ENCODE data around the gene DDX56.

DDX56 gene

DNA sequence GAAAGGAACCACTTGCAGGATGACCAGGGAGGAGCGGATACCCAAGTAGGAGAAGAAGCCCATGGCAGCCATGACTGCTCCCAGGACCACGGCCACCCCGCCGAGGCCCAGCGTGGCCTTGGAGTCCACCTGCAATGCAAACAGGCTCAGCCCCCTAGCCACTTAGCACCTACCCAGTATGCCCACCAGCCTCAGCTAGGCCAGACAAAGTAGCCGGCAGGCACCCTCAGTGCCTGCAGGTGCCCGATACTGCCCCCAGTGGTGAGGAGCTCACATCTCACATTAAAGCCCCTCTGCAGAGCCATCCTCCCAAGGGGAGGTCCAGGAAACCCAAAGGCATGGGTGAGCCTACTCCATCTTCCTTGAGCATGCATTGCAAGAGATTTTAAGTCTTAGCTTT is 39.2 kb downstream of the DDX56 start:
- H3K4me3 ChIP-seq, result no peak overlapping the region
- no peak for DNase-seq (ENCODE audit: low spot score)
- no peak overlapping the region for H3K27ac ChIP-seq
- TF ChIP-seq, protein P1, sequence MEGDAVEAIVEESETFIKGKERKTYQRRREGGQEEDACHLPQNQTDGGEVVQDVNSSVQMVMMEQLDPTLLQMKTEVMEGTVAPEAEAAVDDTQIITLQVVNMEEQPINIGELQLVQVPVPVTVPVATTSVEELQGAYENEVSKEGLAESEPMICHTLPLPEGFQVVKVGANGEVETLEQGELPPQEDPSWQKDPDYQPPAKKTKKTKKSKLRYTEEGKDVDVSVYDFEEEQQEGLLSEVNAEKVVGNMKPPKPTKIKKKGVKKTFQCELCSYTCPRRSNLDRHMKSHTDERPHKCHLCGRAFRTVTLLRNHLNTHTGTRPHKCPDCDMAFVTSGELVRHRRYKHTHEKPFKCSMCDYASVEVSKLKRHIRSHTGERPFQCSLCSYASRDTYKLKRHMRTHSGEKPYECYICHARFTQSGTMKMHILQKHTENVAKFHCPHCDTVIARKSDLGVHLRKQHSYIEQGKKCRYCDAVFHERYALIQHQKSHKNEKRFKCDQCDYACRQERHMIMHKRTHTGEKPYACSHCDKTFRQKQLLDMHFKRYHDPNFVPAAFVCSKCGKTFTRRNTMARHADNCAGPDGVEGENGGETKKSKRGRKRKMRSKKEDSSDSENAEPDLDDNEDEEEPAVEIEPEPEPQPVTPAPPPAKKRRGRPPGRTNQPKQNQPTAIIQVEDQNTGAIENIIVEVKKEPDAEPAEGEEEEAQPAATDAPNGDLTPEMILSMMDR (IDR thresholded peaks at IDR 0.05), result no peak

DNA sequence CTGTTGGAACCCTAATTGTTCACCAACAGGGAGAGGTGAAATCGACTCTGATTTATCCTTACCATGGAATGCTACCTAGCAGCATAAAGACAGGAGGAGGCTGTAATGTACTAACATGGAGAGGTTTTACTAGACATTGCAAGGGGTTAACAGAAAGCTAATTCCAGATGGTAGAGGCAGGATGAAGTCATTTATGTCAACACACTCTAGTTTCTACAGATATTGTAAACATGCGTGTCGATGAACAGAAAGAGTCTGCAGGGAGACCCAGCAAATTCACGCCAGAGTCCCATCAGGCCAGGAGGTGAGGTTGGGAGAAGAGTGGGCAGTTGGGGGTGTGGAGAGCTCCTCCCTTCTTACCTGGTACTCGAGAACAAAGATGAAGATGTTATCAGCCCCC is 39.6 kb downstream of the DDX56 start:
- Histone ChIP-seq H3K4me3 (no peak overlapping the region), H3K27ac (no peak overlapping the region)
- TF ChIP-seq, protein P1 (IDR thresholded peaks at IDR 0.05), result no peak
- DNase-seq (ENCODE audit: low spot score), result no peak

DNA sequence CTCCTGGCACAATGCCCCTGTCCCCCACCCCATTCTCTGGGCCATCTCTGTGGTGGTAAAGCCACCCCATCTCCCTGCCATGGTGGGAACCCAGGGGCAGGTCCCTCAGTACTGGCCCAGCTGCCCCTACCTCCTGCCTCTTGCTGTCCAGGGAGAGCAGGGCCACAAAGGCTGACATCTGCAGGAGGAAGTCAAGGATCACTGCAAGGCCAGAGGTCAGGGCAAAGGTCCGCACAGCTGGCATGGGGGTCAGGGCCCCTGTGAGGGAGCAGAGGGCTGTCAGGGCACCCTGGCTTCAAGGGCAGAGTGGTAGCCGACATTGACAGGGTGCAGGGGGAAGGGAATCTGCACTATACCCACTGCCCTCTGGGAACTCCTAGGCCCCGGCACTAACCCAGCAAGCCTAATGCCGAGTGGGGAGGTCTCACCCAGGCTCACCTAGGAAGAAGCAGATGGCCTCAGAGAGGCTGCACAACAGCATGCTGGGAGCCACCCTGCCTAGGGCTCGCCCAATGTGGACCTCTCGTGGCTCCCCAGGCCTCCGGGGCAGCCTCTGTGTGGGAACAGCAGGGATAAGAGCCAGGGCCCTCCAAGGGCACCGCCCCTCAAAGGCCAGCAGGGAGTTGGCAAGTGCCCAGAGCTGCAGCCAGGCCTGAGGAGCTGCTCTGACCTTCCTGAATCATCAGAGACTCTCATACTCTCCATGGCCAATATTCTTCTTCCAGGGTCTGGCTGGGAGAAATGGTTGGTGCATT is 40.2 kb downstream of the DDX56 start:
- Histone ChIP-seq H3K27ac (no peak overlapping the region), H3K4me3 (no peak overlapping the region)
- no peak for DNase-seq (ENCODE audit: low spot score)
- TF ChIP-seq, protein P1 (IDR thresholded peaks at IDR 0.05), result no peak

DNA sequence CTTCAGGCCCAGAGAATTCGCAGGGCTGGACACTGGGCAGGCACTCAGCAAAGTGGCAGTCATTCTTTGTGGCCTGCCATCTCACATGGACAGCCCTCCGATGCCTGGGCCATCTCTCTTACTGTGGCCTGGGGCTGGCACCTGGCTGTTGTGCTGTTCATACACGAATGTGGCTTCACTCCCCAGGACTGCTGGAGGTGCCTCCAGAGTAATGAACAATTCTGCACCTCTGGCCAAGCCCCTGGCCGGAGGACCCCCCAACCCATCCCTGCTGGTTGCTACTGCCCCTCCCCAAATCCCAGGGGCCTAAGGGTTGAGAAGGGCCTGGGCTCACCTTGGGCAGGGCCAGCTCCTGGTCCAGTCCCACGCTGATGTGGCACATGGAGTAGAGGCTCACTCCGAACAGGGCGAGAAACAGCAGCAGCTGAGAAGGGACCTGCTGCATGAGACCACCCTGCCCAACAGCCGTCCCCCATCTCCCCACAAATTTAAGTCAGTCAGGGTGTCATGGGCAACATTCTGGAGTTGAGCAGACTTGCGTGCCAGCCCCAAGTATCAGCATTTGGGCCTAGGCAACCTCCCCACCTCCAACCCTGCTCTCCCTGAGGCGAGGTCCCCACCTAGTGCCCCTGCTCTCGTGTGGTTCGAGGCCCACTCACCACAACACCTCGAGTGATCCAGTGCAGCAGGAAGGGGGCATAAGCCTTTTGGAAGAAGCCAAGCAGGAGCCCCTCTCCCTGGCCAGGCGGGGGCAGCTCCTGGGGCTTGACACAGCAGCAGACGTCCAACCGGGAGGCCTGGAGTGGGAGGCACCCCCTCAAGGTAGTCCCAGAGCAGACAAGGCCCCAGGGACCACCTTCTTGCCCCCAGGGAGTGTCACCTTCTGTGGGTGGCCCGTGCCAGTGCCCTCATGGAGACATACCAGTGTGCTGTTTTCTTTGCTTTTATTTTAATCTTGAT is 42.0 kb downstream of the DDX56 start:
- TF ChIP-seq, protein P1 (IDR thresholded peaks at IDR 0.05), result no peak
- no peak for DNase-seq (ENCODE audit: low spot score)
- Histone ChIP-seq H3K27ac (no peak overlapping the region), H3K4me3 (no peak overlapping the region)

DNA sequence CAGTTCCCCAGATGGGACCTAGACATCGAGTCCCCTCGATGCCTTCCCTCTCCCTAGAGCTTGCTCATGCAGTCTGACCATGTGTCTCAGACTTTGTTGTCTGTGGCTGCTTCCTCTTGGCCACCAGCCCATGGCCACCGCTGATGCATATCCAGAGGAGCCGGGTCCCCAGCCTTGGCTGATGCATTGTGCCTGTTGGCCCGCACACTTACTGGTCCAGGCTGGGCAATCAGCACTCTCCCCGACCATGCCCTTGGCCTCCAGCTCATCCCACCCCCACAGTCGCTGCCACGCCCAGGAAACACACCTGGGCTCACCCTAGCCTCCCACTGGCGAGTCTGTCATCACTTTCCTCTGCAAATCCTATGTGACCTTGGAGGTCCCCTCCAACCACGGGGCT is 42.7 kb downstream of the DDX56 start:
- no peak for DNase-seq (ENCODE audit: low spot score)
- Histone ChIP-seq H3K27ac (no peak overlapping the region), H3K4me3 (no peak overlapping the region)
- TF ChIP-seq, protein P1 (IDR thresholded peaks at IDR 0.05), result no peak

DNA sequence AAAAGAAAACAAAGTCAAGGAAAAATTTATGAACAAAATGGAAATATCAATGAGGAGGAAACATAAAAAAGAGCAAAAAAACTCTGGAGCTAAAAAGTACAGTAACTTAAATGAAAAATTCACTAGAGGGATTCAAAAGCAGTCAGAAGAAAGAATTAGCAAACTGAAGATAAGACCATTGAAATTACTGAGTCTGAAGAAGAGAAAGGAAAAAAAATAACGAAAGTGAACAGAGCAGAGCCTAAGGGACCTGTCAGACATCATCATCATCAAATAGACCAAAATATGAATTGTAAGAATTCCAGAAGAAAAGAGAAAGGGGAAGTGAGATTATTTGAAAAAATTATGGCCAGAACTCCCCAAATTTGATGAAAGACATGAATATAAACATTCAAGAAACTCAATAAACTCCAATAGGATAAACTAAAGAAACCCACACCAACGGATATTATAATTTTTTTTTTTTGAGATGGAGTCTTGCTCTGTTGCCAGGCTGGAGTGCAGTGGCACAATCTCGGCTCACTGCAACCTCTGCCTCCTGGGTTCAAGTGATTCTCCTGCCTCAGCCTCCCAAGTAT is 48.8 kb downstream of the DDX56 start:
- Histone ChIP-seq H3K4me3 (no peak overlapping the region), H3K27ac (no peak overlapping the region)
- TF ChIP-seq, protein P1 (IDR thresholded peaks at IDR 0.05), result no peak
- no peak for DNase-seq (ENCODE audit: low spot score)

Measured in coronary artery (tissue), 2 donors.